Heart right ventricle (tissue), 16 donors: ENCODE results near the gene RCN1. TPM values are rescaled to one million over a fixed set of nuclear protein-coding genes. Genes with fewer than 3 reads are reported as not detected.

Source experiments
- ATAC-seq, 8 donors: fragments of 200-7000 bp; cut with Tn5 transposase; one replicate each; pipeline ENCODE4 v1.9.1; 2020; ENCODE audit warnings: mild to moderate bottlenecking in 8 of 8, moderate library complexity in 8 of 8, moderate number of reproducible peaks in 1 of 8
- DNase-seq, 2 donors: peaks; one replicate each; pipeline ENCODE4 v3.0.0-alpha.2; 2020
- H3K27ac ChIP-seq, 10 donors: fragments of 200-600 bp; sonication (generic) in 2 of 10; one replicate each; pipeline versions ENCODE4 v1.5.0 to v1.8.0; 2020 to 2022; ENCODE audit warnings: mild to moderate bottlenecking in 3 of 10
- H3K27me3 ChIP-seq, 7 donors: fragments of 200-600 bp; one replicate each; pipeline ENCODE4 v1.8.0; 2021 to 2022; ENCODE audit warnings: mild to moderate bottlenecking in 2 of 7
- H3K36me3 ChIP-seq, 9 donors: fragments of 200-600 bp; sonication (generic) in 1 of 9; one replicate each; pipeline versions ENCODE4 v1.5.0 to v1.8.0; 2020 to 2022; ENCODE audit warnings: mild to moderate bottlenecking in 2 of 9
- H3K4me1 ChIP-seq, 9 donors: fragments of 200-600 bp; sonication (generic) in 1 of 9; one replicate each; pipeline versions ENCODE4 v1.5.0 to v1.8.0; 2020 to 2022; ENCODE audit warnings: mild to moderate bottlenecking in 4 of 9
- H3K4me3 ChIP-seq, 10 donors: fragments of 200-600 bp; sonication (generic) in 2 of 10; one replicate each; pipeline versions ENCODE4 v1.5.0 to v1.8.0; 2020 to 2022; ENCODE audit warnings: mild to moderate bottlenecking in 7 of 10, moderate library complexity in 2 of 10
- H3K9me3 ChIP-seq, 11 donors: fragments of 200-600 bp in 10 of 11; sonication (generic) in 2 of 11; one replicate each; pipeline versions ENCODE4 v1.5.0 to v1.8.0; 2013 to 2022; ENCODE audit warnings: mild to moderate bottlenecking in 2 of 11, control low read depth in 1 of 11, moderate library complexity in 1 of 11
- CTCF ChIP-seq, 9 donors: fragments of 200-600 bp; sonication (generic) in 2 of 9; IDR thresholded peaks; one replicate each; pipeline versions ENCODE4 v1.5.0 to v1.8.0; 2021 to 2022; ENCODE audit warnings: antibody characterized with exemption in 9 of 9, mild to moderate bottlenecking in 5 of 9, moderate library complexity in 1 of 9
- WGBS, 2 donors: extraction: QIAGEN DNeasy Blood & Tissue Kit; methylation state at CpG; one replicate each; pipeline ENCODE4 v1.1.7; 2013; ENCODE audit warnings: inconsistent platforms in 1 of 2; 5-methylcytosine and 5-hydroxymethylcytosine counted together
- intact Hi-C, 10 donors: fragments of 100-400 bp; cut with DNase I; formaldehyde crosslinking; loops; one replicate each; pipeline versions ENCODE4 v1.11.1 to v1.14.2; 2022
- polyA plus RNA-seq, 2 donors: library from polyadenylated mRNA; stranded (reverse); fragments of 200-250 nt; gene quantifications; one replicate each; pipeline ENCODE4 v1.2.3, GENCODE V29; 2013
- total RNA-seq, 10 donors: library from RNA; stranded (reverse); fragmentation: NEBNext Ultra II Directional in 3 of 10; extraction: Animal tissue kit (Norgen Biotek cat#: 25700) in 3 of 10; gene quantifications; one replicate each; pipeline versions ENCODE4 v1.2.1 to v1.2.4, GENCODE V29; 2021 to 2023
- donor health status: Arrhythmogenic right ventricular cardiomyopathy.
- donor health status: ischemic (EF 13 %, LVEDD 7.1; RV severe dilation, severe dysfunction).
- donor health status: healthy with polysubstance abuse.
- donor health status: DM: no; HTN: yes; CAD: no.
- donor health status: DM: no; HTN: no; CAD: no.
- donor health status: ischemic (EF 25% LVEDD 6.9; RV normal size, moderate dysfunction).
- donor health status: ischemic (EF 25% LVEDD 5.7; RV mildly dilated, moderate dysfunction).
- donor health status: healthy.
- donor health status: DM: yes; HTN: yes; CAD: no.
- donor health status: Ischemic cardiomyopathy.
- donor health status: ischemic (EF 35%, LVEDD 5.7; RV mildly dilated, moderate dysfunction).
- donor health status: nonischemic (EF 11% LVEDD 7.7; RV severe dilation, severe dysfunction).
- donor health status: DM: yes; HTN: yes; CAD: no.
- donor health status: PGD.
- donor health status: ischemic (EF 29% LVEDD 5.4; RV normal size, mild dysfunction).
- donor health status: nonischemic (EF 23%, LVEDD 6.1; RV moderate dilation, normal function).

The RCN1 gene
- total and polyA plus RNA-seq, 12 donors = 9.7 to 60.4 (median 21.6) TPM

GRCh38 chr11:32050264-32050663 lies 40.6 kb upstream of the RCN1 start:
- no peak for DNase-seq
- no peaks in the 10 kb centered on the region for H3K36me3 ChIP-seq
- H3K27ac ChIP-seq = no peak overlapping the region
- ATAC-seq = no peak
- WGBS, 2 donors = 85 to 89% methylated on average over 4 of the region's 4 CpGs
- TF ChIP-seq CTCF (IDR thresholded peaks at IDR 0.05) = no peak
- H3K27me3 ChIP-seq = peaks cover 0 to 19% (median 11%) of the 10 kb centered on the region in 7 donors
- no peak overlapping the region for H3K4me3 ChIP-seq
- no peaks in the 10 kb centered on the region for H3K9me3 ChIP-seq
- H3K4me1 ChIP-seq = peaks cover 0 to 5% (median 0%) of the 10 kb centered on the region in 9 donors
- intact Hi-C loops = loop anchor here in 2 of 10 donors (2.0 to 5.0 kb wide), 2 partner anchors 37 to 125 kb away; no protein-coding TSS in a partner anchor

GRCh38 chr11:32052215-32052614 lies 38.7 kb upstream of the RCN1 start:
- peaks cover 0 to 5% (median 0%) of the 10 kb centered on the region in 9 donors for H3K4me1 ChIP-seq
- peak in 5 of 8 donors; percentile 41 to 63 (median 58) for ATAC-seq
- H3K36me3 ChIP-seq = no peaks in the 10 kb centered on the region
- H3K27me3 ChIP-seq = peaks cover 0 to 19% (median 9%) of the 10 kb centered on the region in 7 donors
- intact Hi-C loops = loop anchor here in 8 of 10 donors (1.0 to 5.0 kb wide), 4 partner anchors 35 to 125 kb away; no protein-coding TSS in a partner anchor
- 21 to 23% methylated on average over 6 of the region's 6 CpGs for WGBS, 2 donors
- peak; percentile 27 to 60 for DNase-seq
- H3K27ac ChIP-seq = no peak overlapping the region
- no peaks in the 10 kb centered on the region for H3K9me3 ChIP-seq
- TF ChIP-seq CTCF (IDR thresholded peaks at IDR 0.05) = peak; percentile 76 to 90 (median 82)
- no peak overlapping the region for H3K4me3 ChIP-seq

- 82 to 83% methylated on average over 7 of the region's 7 CpGs for WGBS, 2 donors
- Histone ChIP-seq H3K4me1 (peaks cover 0 to 5% (median 0%) of the 10 kb centered on the region in 9 donors), H3K27me3 (peaks cover 0 to 26% (median 8%) of the 10 kb centered on the region in 7 donors), H3K9me3 (no peaks in the 10 kb centered on the region), H3K36me3 (no peaks in the 10 kb centered on the region), H3K4me3 (no peak overlapping the region), H3K27ac (no peak overlapping the region)
- no peak for DNase-seq
- ATAC-seq = no peak
- intact Hi-C loops = loop anchor here in 2 of 10 donors (2.0 to 5.0 kb wide), 2 partner anchors 34 to 123 kb away; no protein-coding TSS in a partner anchor
- TF ChIP-seq CTCF (IDR thresholded peaks at IDR 0.05) = no peak
Observed at GRCh38 chr11:32053151-32053888, 37.6 kb upstream of the RCN1 start.

GRCh38 chr11:32055861-32056260 lies 35.0 kb upstream of the RCN1 start:
- Histone ChIP-seq H3K9me3 (no peaks in the 10 kb centered on the region), H3K4me1 (peaks cover 0 to 5% (median 0%) of the 10 kb centered on the region in 9 donors), H3K27ac (no peak overlapping the region), H3K36me3 (no peaks in the 10 kb centered on the region), H3K27me3 (peaks cover 0 to 26% (median 6%) of the 10 kb centered on the region in 7 donors), H3K4me3 (no peak overlapping the region)
- no peak for TF ChIP-seq CTCF (IDR thresholded peaks at IDR 0.05)
- DNase-seq (no peak), ATAC-seq (no peak)
- intact Hi-C loops = loop anchor here in 1 of 10 donors (2.0 kb wide), 1 partner anchor 117 kb away; no protein-coding TSS in a partner anchor
- 96 to 100% methylated on average over 2 of the region's 2 CpGs for WGBS, 2 donors
